HCT116 (cell line): ENCODE measurements around the gene KAZN. TPM values are rescaled to one million over a fixed set of nuclear protein-coding genes. Genes with fewer than 3 reads are reported as not detected.

Experiments used
- ATAC-seq: fragments of 200-7000 bp; cut with Tn5 transposase; 2 replicates; pipeline ENCODE4 v1.9.1; 2020; ENCODE audit warnings: mild to moderate bottlenecking, moderate library complexity
- BruUV-seq: library from RNA; stranded (reverse); fragments of 400-500 nt; replicated peaks from 2 replicates; lab custom pipeline; 2021; lab: Mats Ljungman, UMichigan
- CTCF ChIA-PET: fragments of 300-600 bp; sonication (Branson Sonifier 250); formaldehyde crosslinking; loops from one replicate; lab custom pipeline; 2021; ENCODE audit warnings: antibody characterized with exemption; lab: Charles Lee
- POLR2A ChIA-PET: fragments of 300-600, 350-600 bp; sonication (Branson Sonifier 250); formaldehyde crosslinking; loops from one replicate; lab custom pipeline; 2021; ENCODE audit warnings: antibody characterized with exemption; lab: Charles Lee
- RAD21 ChIA-PET, 2 experiments: fragments of 300-600 bp; sonication (Branson Sonifier 250); formaldehyde crosslinking; loops; one replicate each; lab custom pipeline; 2023; ENCODE audit warnings: low total read pairs in 2 of 2; ENCODE audit not compliant: uncharacterized antibody in 2 of 2, unreplicated experiment in 2 of 2, low non-redundant PET in 1 of 2; lab: Charles Lee
- DNase-seq: peaks from one replicate; pipeline ENCODE4 v3.0.0-alpha.2; 2010; ENCODE audit warnings: low read depth, low spot score
- H2AFZ ChIP-seq: fragments of 200-600 bp; shearing (Covaris generic), sonication (generic); 2 replicates; pipeline ENCODE4 v1.6.1; 2017; ENCODE audit warnings: low read depth, mixed run types, mixed read lengths, antibody characterized with exemption, low read length; ENCODE audit not compliant: poor library complexity, severe bottlenecking
- H3K27ac ChIP-seq: 2 replicates; pipeline ENCODE4 v1.5.1; 2012; ENCODE audit warnings: low read depth, low read length
- H3K27me3 ChIP-seq: fragments of 200-600 bp; sonication (generic); 2 replicates; pipeline ENCODE4 v1.6.1; 2016; ENCODE audit warnings: mixed run types, low read length, mixed read lengths; ENCODE audit not compliant: insufficient read depth
- H3K36me3 ChIP-seq, 2 experiments: fragments of 200-500 bp in 1 of 2; fragments of 200-600 bp in 1 of 2; sonication (Bioruptor generic) in 1 of 2; sonication (generic) in 1 of 2; 2 replicates each; pipeline versions ENCODE4 v1.5.1 to v1.6.1; 2014 to 2016; ENCODE audit warnings: low read length in 2 of 2, inconsistent platforms in 1 of 2, mixed read lengths in 1 of 2, mixed run types in 1 of 2; ENCODE audit not compliant: insufficient read depth in 2 of 2, control insufficient read depth in 1 of 2
- H3K4me1 ChIP-seq, 2 experiments: fragments of 200-600 bp in 1 of 2; sonication (generic) in 1 of 2; 2 replicates each; pipeline versions ENCODE4 v1.5.1 to v1.6.1; 2012 to 2017; ENCODE audit warnings: low read length in 2 of 2, inconsistent platforms in 1 of 2, mild to moderate bottlenecking in 1 of 2, mixed read lengths in 1 of 2, mixed run types in 1 of 2, moderate library complexity in 1 of 2; ENCODE audit not compliant: insufficient read depth in 2 of 2, control insufficient read depth in 1 of 2
- H3K4me2 ChIP-seq: fragments of 200-600 bp; sonication (generic); 2 replicates; pipeline ENCODE4 v1.6.1; 2017; ENCODE audit warnings: mixed run types, low read length, mixed read lengths
- H3K4me3 ChIP-seq, 2 experiments: fragments of 200-600 bp in 1 of 2; sonication (generic) in 1 of 2; replicated peaks in 1 of 2; 2 replicates each; pipeline ENCODE4 v1.5.1; 2011 to 2016; ENCODE audit warnings: low read length in 2 of 2, control low read depth in 1 of 2, low read depth in 1 of 2, mild to moderate bottlenecking in 1 of 2, mixed read lengths in 1 of 2, mixed run types in 1 of 2
- H3K79me2 ChIP-seq: fragments of 200-600 bp; sonication (generic); 2 replicates; pipeline ENCODE4 v1.6.1; 2017; ENCODE audit warnings: mild to moderate bottlenecking, mixed run types, low read length, moderate library complexity, mixed read lengths; ENCODE audit not compliant: insufficient read depth
- H3K9ac ChIP-seq: fragments of 200-600 bp; sonication (generic); 2 replicates; pipeline ENCODE4 v1.6.1; 2016; ENCODE audit warnings: low read length, mixed read lengths
- H3K9me2 ChIP-seq: fragments of 200-600 bp; sonication (generic), shearing (Covaris generic); 2 replicates; pipeline ENCODE4 v1.6.1; 2017; ENCODE audit warnings: mixed run types, mild to moderate bottlenecking, moderate library complexity; ENCODE audit not compliant: insufficient read depth
- H3K9me3 ChIP-seq, 2 experiments: fragments of 200-500 bp in 1 of 2; fragments of 200-600 bp in 1 of 2; sonication (Bioruptor generic) in 1 of 2; sonication (generic) in 1 of 2; 2 replicates each; pipeline ENCODE4 v1.6.1; 2014 to 2017; ENCODE audit warnings: low read length in 2 of 2, mixed read lengths in 2 of 2, inconsistent platforms in 1 of 2, low read depth in 1 of 2, mild to moderate bottlenecking in 1 of 2, mixed run types in 1 of 2, moderate library complexity in 1 of 2; ENCODE audit not compliant: control insufficient read depth in 1 of 2, insufficient read depth in 1 of 2
- H4K20me1 ChIP-seq: fragments of 200-600 bp; sonication (generic), shearing (Covaris generic); 2 replicates; pipeline ENCODE4 v1.6.1; 2017; ENCODE audit warnings: mixed run types, mild to moderate bottlenecking, moderate library complexity; ENCODE audit not compliant: insufficient read depth
- ATF3 ChIP-seq: IDR thresholded peaks from 2 replicates; pipeline ENCODE4 v1.6.1; 2012
- CBX3 ChIP-seq: IDR thresholded peaks from 2 replicates; pipeline ENCODE4 v1.6.1; 2012; ENCODE audit warnings: low read depth
- CEBPB ChIP-seq: IDR thresholded peaks from 2 replicates; pipeline ENCODE4 v1.6.1; 2012; ENCODE audit warnings: low read depth
- CTCF ChIP-seq, 3 experiments: fragments of 200-600 bp in 1 of 3; sonication (generic) in 1 of 3; IDR thresholded peaks in 2 of 3; conservative IDR thresholded peaks in 1 of 3; 2 replicates each; pipeline ENCODE4 v1.5.1; 2012 to 2017; ENCODE audit warnings: low read depth in 2 of 3, low read length in 2 of 3, antibody characterized with exemption in 1 of 3, borderline replicate concordance in 1 of 3, control low read depth in 1 of 3, mild to moderate bottlenecking in 1 of 3, mixed read lengths in 1 of 3, mixed run types in 1 of 3, moderate library complexity in 1 of 3; ENCODE audit not compliant: insufficient read depth in 1 of 3
- EGR1 ChIP-seq: IDR thresholded peaks from 2 replicates; pipeline ENCODE4 v1.6.1; 2012; ENCODE audit warnings: low read depth
- ELF1 ChIP-seq: IDR thresholded peaks from 2 replicates; pipeline ENCODE4 v1.6.1; 2012; ENCODE audit warnings: low read depth, borderline replicate concordance
- EZH2 ChIP-seq: fragments of 200-600 bp; sonication (generic); IDR thresholded peaks from 2 replicates; pipeline ENCODE4 v1.6.1; 2017; ENCODE audit warnings: antibody characterized with exemption, mixed run types
- EZH2phosphoT487 ChIP-seq: fragments of 200-600 bp; IDR thresholded peaks from 2 replicates; pipeline ENCODE4 v1.6.1; 2018; ENCODE audit warnings: antibody characterized with exemption, borderline replicate concordance
- FOSL1 ChIP-seq: IDR thresholded peaks from 2 replicates; pipeline ENCODE4 v1.6.1; 2012; ENCODE audit warnings: low read depth
- JUND ChIP-seq: IDR thresholded peaks from 2 replicates; pipeline ENCODE4 v1.6.1; 2012
- MAX ChIP-seq: IDR thresholded peaks from 2 replicates; pipeline ENCODE4 v1.6.1; 2012
- POLR2AphosphoS5 ChIP-seq: IDR thresholded peaks from 2 replicates; pipeline ENCODE4 v1.6.1; 2011; ENCODE audit warnings: mild to moderate bottlenecking, low read depth, low read length, moderate library complexity
- RAD21 ChIP-seq: IDR thresholded peaks from 2 replicates; pipeline ENCODE4 v1.6.1; 2012; ENCODE audit warnings: low read depth, mild to moderate bottlenecking
- SIN3A ChIP-seq: IDR thresholded peaks from 2 replicates; pipeline ENCODE4 v1.6.1; 2012; ENCODE audit warnings: low read depth
- SP1 ChIP-seq: IDR thresholded peaks from 2 replicates; pipeline ENCODE4 v1.6.1; 2012; ENCODE audit warnings: low read depth
- SRF ChIP-seq: IDR thresholded peaks from 2 replicates; pipeline ENCODE4 v1.6.1; 2012; ENCODE audit warnings: low read depth
- ZFX ChIP-seq: fragments of 450-650 bp; IDR thresholded peaks from 2 replicates; pipeline ENCODE4 v1.6.1; 2017
- intact Hi-C: fragments of 100-400 bp; cut with micrococcal nuclease; formaldehyde crosslinking; loops from 2 replicates; pipeline ENCODE4 v1.10.0; 2022
- total RNA-seq: library from RNA; stranded (reverse); gene quantifications from one replicate; pipeline ENCODE4 v1.2.1, GENCODE V29; 2021; ENCODE audit not compliant: unreplicated experiment
- TF ChIP-seq, protein P1 (sequence below): IDR thresholded peaks from 2 replicates; pipeline ENCODE4 v1.6.1; 2012; ENCODE audit warnings: low read depth

KAZN gene
- total RNA-seq, 1 experiment from 2014 or later: 13.4 TPM

GRCh38 chr1:15055736-15056415 is 457.4 kb downstream of the KAZN start:
- Histone ChIP-seq H4K20me1 (no peaks in the 10 kb centered on the region), H3K4me3 (no peak overlapping the region), H3K27ac (no peak overlapping the region), H3K9me3 (no peaks in the 10 kb centered on the region), H3K36me3 (no peaks in the 10 kb centered on the region), H3K27me3 (no peaks in the 10 kb centered on the region), H3K79me2 (no peaks in the 10 kb centered on the region), H3K9ac (no peak overlapping the region), H2AFZ (no peak overlapping the region), H3K4me2 (no peak overlapping the region), H3K4me1 (no peaks in the 10 kb centered on the region), H3K9me2 (no peaks in the 10 kb centered on the region)
- no peak for ATAC-seq
- RAD21 ChIA-PET: interaction anchor here in 1 of 2 experiments (0.5 kb wide), 1 partner anchor 133 kb away, joined by 3 read pairs; no protein-coding TSS in a partner anchor
- intact Hi-C loops: no loop called here
- BruUV-seq: no TSS peak
- TF ChIP-seq EZH2phosphoT487 (no peak), ELF1 (no peak), ATF3 (no peak), MAX (no peak), CEBPB (no peak), SRF (no peak), ZFX (no peak), FOSL1 (no peak), EGR1 (no peak), EZH2 (no peak), POLR2AphosphoS5 (no peak), SIN3A (no peak), CBX3 (no peak), JUND (no peak), SP1 (no peak), RAD21 (no peak), CTCF (IDR thresholded peaks at IDR 0.05 in 2 of 3, conservative IDR thresholded peaks at IDR 0.05 in 1 of 3; ENCODE audit: borderline replicate concordance in 1 of 3, insufficient read depth in 1 of 3, low read depth in 2 of 3, low read length in 2 of 3) (no peak)
- TF ChIP-seq, protein P1, sequence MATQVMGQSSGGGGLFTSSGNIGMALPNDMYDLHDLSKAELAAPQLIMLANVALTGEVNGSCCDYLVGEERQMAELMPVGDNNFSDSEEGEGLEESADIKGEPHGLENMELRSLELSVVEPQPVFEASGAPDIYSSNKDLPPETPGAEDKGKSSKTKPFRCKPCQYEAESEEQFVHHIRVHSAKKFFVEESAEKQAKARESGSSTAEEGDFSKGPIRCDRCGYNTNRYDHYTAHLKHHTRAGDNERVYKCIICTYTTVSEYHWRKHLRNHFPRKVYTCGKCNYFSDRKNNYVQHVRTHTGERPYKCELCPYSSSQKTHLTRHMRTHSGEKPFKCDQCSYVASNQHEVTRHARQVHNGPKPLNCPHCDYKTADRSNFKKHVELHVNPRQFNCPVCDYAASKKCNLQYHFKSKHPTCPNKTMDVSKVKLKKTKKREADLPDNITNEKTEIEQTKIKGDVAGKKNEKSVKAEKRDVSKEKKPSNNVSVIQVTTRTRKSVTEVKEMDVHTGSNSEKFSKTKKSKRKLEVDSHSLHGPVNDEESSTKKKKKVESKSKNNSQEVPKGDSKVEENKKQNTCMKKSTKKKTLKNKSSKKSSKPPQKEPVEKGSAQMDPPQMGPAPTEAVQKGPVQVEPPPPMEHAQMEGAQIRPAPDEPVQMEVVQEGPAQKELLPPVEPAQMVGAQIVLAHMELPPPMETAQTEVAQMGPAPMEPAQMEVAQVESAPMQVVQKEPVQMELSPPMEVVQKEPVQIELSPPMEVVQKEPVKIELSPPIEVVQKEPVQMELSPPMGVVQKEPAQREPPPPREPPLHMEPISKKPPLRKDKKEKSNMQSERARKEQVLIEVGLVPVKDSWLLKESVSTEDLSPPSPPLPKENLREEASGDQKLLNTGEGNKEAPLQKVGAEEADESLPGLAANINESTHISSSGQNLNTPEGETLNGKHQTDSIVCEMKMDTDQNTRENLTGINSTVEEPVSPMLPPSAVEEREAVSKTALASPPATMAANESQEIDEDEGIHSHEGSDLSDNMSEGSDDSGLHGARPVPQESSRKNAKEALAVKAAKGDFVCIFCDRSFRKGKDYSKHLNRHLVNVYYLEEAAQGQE: no peak
- DNase-seq: no peak
- POLR2A ChIA-PET: no interaction called here
- CTCF ChIA-PET: no interaction called here
